H1 (cell line): ENCODE results near the gene MRPS2. TPM values are rescaled to one million over a fixed set of nuclear protein-coding genes. Genes with fewer than 3 reads are reported as not detected.

Experiments used
- CTCF ChIA-PET: fragments of 300-600 bp; sonication (Branson Sonifier 250); formaldehyde crosslinking; loops from one replicate; lab custom pipeline; 2021; ENCODE audit not compliant: partially characterized antibody; lab: Charles Lee
- POLR2A ChIA-PET: fragments of 300-600 bp; sonication (Branson Sonifier 250); formaldehyde crosslinking; loops from one replicate; lab custom pipeline; 2021; ENCODE audit warnings: inconsistent platforms; ENCODE audit not compliant: partially characterized antibody; lab: Charles Lee
- DNase-seq, 2 experiments: peaks; one replicate each; pipeline versions ENCODE4 v3.0.0 to v3.0.0-alpha.2; 2010 to 2022; ENCODE audit warnings: low spot score in 2 of 2, low read depth in 1 of 2, mixed read lengths in 1 of 2
- FAIRE-seq: peaks from 2 replicates; lab custom pipeline; 2011; peaks lifted over from hg19 to GRCh38; lab: Jason Lieb, UNC
- H2AFZ ChIP-seq: 2 replicates; pipeline ENCODE4 v1.8.1; 2012; ENCODE audit warnings: low read length, inconsistent platforms
- H2AK5ac ChIP-seq: 2 replicates; pipeline ENCODE4 v1.6.1; 2013; ENCODE audit warnings: low read depth, low read length
- H2BK120ac ChIP-seq: replicated peaks from 2 replicates; pipeline ENCODE3; 2013; ENCODE audit warnings: low read depth, low read length, inconsistent platforms
- H2BK12ac ChIP-seq: 2 replicates; pipeline ENCODE4 v1.6.1; 2013; ENCODE audit warnings: low read depth, low read length
- H2BK15ac ChIP-seq: 2 replicates; pipeline ENCODE4 v1.6.1; 2013; ENCODE audit warnings: low read length
- H2BK20ac ChIP-seq: 2 replicates; pipeline ENCODE4 v1.6.1; 2013; ENCODE audit warnings: low read length
- H2BK5ac ChIP-seq: 2 replicates; pipeline ENCODE4 v1.6.1; 2013; ENCODE audit warnings: low read depth, low read length
- H3K14ac ChIP-seq: 2 replicates; pipeline ENCODE4 v1.6.1; 2013; ENCODE audit warnings: inconsistent platforms; ENCODE audit not compliant: insufficient read length
- H3K18ac ChIP-seq: 2 replicates; pipeline ENCODE4 v1.6.1; 2013; ENCODE audit warnings: low read length; ENCODE audit errors: extremely low read depth
- H3K23ac ChIP-seq: 2 replicates; pipeline ENCODE4 v1.6.1; 2013; ENCODE audit warnings: inconsistent platforms; ENCODE audit not compliant: insufficient read length
- H3K23me2 ChIP-seq: 2 replicates; pipeline ENCODE4 v1.6.1; 2013; ENCODE audit warnings: low read depth, low read length
- H3K27ac ChIP-seq: 2 replicates; pipeline ENCODE4 v1.6.1; 2011; ENCODE audit warnings: low read depth, low read length, inconsistent platforms
- H3K27me3 ChIP-seq, 4 experiments: replicated peaks in 1 of 4; 1 replicate in 1 of 4; 2 replicates in 3 of 4; pipeline versions ENCODE4 v1.6.1 to v1.8.1; 2011 to 2013; ENCODE audit warnings: low read length in 3 of 4, mild to moderate bottlenecking in 3 of 4, inconsistent platforms in 2 of 4, mixed read lengths in 2 of 4, moderate library complexity in 1 of 4; ENCODE audit not compliant: control insufficient read depth in 3 of 4, insufficient read depth in 3 of 4; ENCODE audit errors: extremely low read depth in 1 of 4
- H3K36me3 ChIP-seq, 4 experiments: 2 replicates each; pipeline versions ENCODE4 v1.6.1 to v1.8.1; 2011 to 2013; ENCODE audit warnings: mild to moderate bottlenecking in 4 of 4, low read length in 3 of 4, moderate library complexity in 2 of 4, control low read depth in 1 of 4, inconsistent platforms in 1 of 4; ENCODE audit not compliant: insufficient read depth in 4 of 4, control insufficient read depth in 2 of 4
- H3K4ac ChIP-seq: replicated peaks from 2 replicates; pipeline ENCODE3; 2013; ENCODE audit warnings: low read length, low read depth, mixed read lengths, inconsistent platforms; ENCODE audit not compliant: insufficient read length
- H3K4me1 ChIP-seq, 4 experiments: replicated peaks in 1 of 4; 1 replicate in 1 of 4; 2 replicates in 3 of 4; pipeline versions ENCODE4 v1.6.1 to v1.8.1; 2011 to 2013; ENCODE audit warnings: low read length in 3 of 4, inconsistent platforms in 2 of 4, mixed read lengths in 1 of 4; ENCODE audit not compliant: insufficient read depth in 4 of 4, control insufficient read depth in 3 of 4
- H3K4me2 ChIP-seq, 2 experiments: 2 replicates each; pipeline versions ENCODE4 v1.6.1 to v1.8.1; 2011 to 2013; ENCODE audit warnings: low read depth in 2 of 2, low read length in 2 of 2, control low read depth in 1 of 2, inconsistent platforms in 1 of 2, mild to moderate bottlenecking in 1 of 2; ENCODE audit not compliant: insufficient read depth in 1 of 2
- H3K4me3 ChIP-seq, 4 experiments: fragments of 200-600, 300-600 bp in 1 of 4; sonication (generic), shearing (Covaris generic), sonication (Bioruptor Twin) in 1 of 4; 2 replicates each; pipeline versions ENCODE4 v1.5.1 to v1.8.1; 2011 to 2016; ENCODE audit warnings: low read length in 4 of 4, low read depth in 3 of 4, control low read depth in 2 of 4, inconsistent platforms in 2 of 4, mild to moderate bottlenecking in 2 of 4, mixed read lengths in 1 of 4, moderate library complexity in 1 of 4; ENCODE audit not compliant: insufficient read depth in 2 of 4; ENCODE audit errors: extremely low read depth in 1 of 4
- H3K56ac ChIP-seq: replicated peaks from 2 replicates; pipeline ENCODE3; 2013; ENCODE audit warnings: low read depth, mild to moderate bottlenecking, mixed read lengths, low read length, inconsistent platforms; ENCODE audit not compliant: insufficient read length
- H3K79me1 ChIP-seq: 2 replicates; pipeline ENCODE4 v1.6.1; 2013; ENCODE audit warnings: low read depth, low read length, control low read depth
- H3K79me2 ChIP-seq, 2 experiments: 2 replicates each; pipeline versions ENCODE4 v1.6.1 to v1.8.1; 2012 to 2013; ENCODE audit warnings: low read length in 2 of 2, mild to moderate bottlenecking in 2 of 2, inconsistent platforms in 1 of 2; ENCODE audit not compliant: insufficient read depth in 2 of 2, control insufficient read depth in 1 of 2
- H3K9ac ChIP-seq, 4 experiments: replicated peaks in 1 of 4; 1 replicate in 1 of 4; 2 replicates in 3 of 4; pipeline versions ENCODE4 v1.6.1 to v1.8.1; 2011 to 2013; ENCODE audit warnings: low read depth in 3 of 4, low read length in 3 of 4, control low read depth in 2 of 4, mild to moderate bottlenecking in 2 of 4, moderate library complexity in 2 of 4, inconsistent platforms in 1 of 4; ENCODE audit errors: extremely low read depth in 1 of 4
- H3K9me3 ChIP-seq, 2 experiments: 2 replicates each; pipeline versions ENCODE4 v1.6.1 to v1.8.1; 2012 to 2013; ENCODE audit warnings: mild to moderate bottlenecking in 2 of 2, moderate library complexity in 2 of 2, control low read depth in 1 of 2, inconsistent platforms in 1 of 2, low read depth in 1 of 2, low read length in 1 of 2, mixed read lengths in 1 of 2; ENCODE audit not compliant: insufficient read depth in 2 of 2
- H4K20me1 ChIP-seq, 2 experiments: replicated peaks in 1 of 2; 2 replicates each; pipeline versions ENCODE3 to v1.8.1; 2011 to 2013; ENCODE audit warnings: inconsistent platforms in 2 of 2, low read length in 2 of 2, mild to moderate bottlenecking in 1 of 2; ENCODE audit not compliant: insufficient read depth in 2 of 2, control insufficient read depth in 1 of 2
- H4K5ac ChIP-seq: 2 replicates; pipeline ENCODE4 v1.6.1; 2013; ENCODE audit warnings: low read length, low read depth, mixed read lengths, inconsistent platforms; ENCODE audit not compliant: insufficient read length
- H4K8ac ChIP-seq: 2 replicates; pipeline ENCODE4 v1.8.0; 2013; ENCODE audit warnings: mild to moderate bottlenecking, moderate library complexity, low read length, inconsistent platforms; ENCODE audit not compliant: insufficient read depth; ENCODE audit errors: extremely low read depth
- H4K91ac ChIP-seq: replicated peaks from 2 replicates; pipeline ENCODE3; 2013; ENCODE audit warnings: low read length, mixed read lengths, inconsistent platforms; ENCODE audit not compliant: insufficient read length
- BRCA1 ChIP-seq: IDR thresholded peaks from 2 replicates; pipeline ENCODE4 v1.6.1; 2012; ENCODE audit warnings: low read depth, low read length, improper control_type of control experiment
- GABPA ChIP-seq: IDR thresholded peaks from 2 replicates; pipeline ENCODE4 v1.6.1; 2011; ENCODE audit warnings: mild to moderate bottlenecking, low read length, moderate library complexity, borderline replicate concordance; ENCODE audit not compliant: insufficient read depth
- SIN3A ChIP-seq, 2 experiments: IDR thresholded peaks in 1 of 2; conservative IDR thresholded peaks in 1 of 2; 2 replicates each; pipeline ENCODE4 v1.6.1; 2011 to 2012; ENCODE audit warnings: low read length in 2 of 2, improper control_type of control experiment in 1 of 2, low read depth in 1 of 2, mild to moderate bottlenecking in 1 of 2
- TAF1 ChIP-seq: IDR thresholded peaks from 2 replicates; pipeline ENCODE4 v1.6.1; 2011; ENCODE audit warnings: mild to moderate bottlenecking, low read depth, low read length
- WGBS, 2 experiments: shearing (Covaris generic) in 1 of 2; methylation state at CpG; one replicate each; pipeline versions ENCODE4 v1.1.6 to v1.1.7; 2013 to 2015; ENCODE audit warnings: low lambda C conversion rate in 2 of 2, mixed read lengths in 2 of 2, inconsistent platforms in 1 of 2, low coverage in 1 of 2, missing lambda C conversion rate in 1 of 2; ENCODE audit not compliant: insufficient replicate concordance in 2 of 2, insufficient coverage in 1 of 2, insufficient read length in 1 of 2; ENCODE audit errors: extremely low coverage in 1 of 2, missing lambda C conversion rate in 1 of 2; 5-methylcytosine and 5-hydroxymethylcytosine counted together
- polyA plus RNA-seq, 7 experiments: library from polyadenylated mRNA; depleted of rRNA in 3 of 7; stranded (reverse) in 5 of 7; unstranded in 2 of 7; fragments of >200 nt in 5 of 7; fragments of 200-250 nt in 2 of 7; gene quantifications; 1 replicate in 5 of 7; 2 replicates in 1 of 7; 4 replicates in 1 of 7; pipeline versions ENCODE4 v1.2.1 to v1.2.3, GENCODE V29; 2011 to 2013; ENCODE audit warnings: missing spikeins in 2 of 7, mixed read lengths in 2 of 7
- total RNA-seq: library from RNA; stranded (reverse); fragmentation: NEBNext Ultra II Directional; extraction: Animal tissue kit (Norgen Biotek cat#: 25700); gene quantifications from 2 replicates; pipeline ENCODE4 v1.2.1, GENCODE V29; 2021

The MRPS2 gene
- total and polyA plus RNA-seq, 2 of the 8 experiments (the other 6 are each of a cell fraction or from before 2014, with no cell fraction given) = 78.6 to 476 TPM

GRCh38 chr9:135488527-135488926 is 12.0 kb upstream of the MRPS2 start:
- no peak overlapping the region for H3K14ac ChIP-seq
- H4K8ac ChIP-seq = no peak overlapping the region
- H3K4me2 ChIP-seq = no peak overlapping the region
- H2BK12ac ChIP-seq = no peak overlapping the region
- no peak overlapping the region for H3K56ac ChIP-seq
- H3K4me1 ChIP-seq = peaks cover 0 to 2% (median 0%) of the 10 kb centered on the region in 4 experiments; a peak in 1 of 7 replicates
- no peaks in the 10 kb centered on the region; a peak in 1 of 4 replicates for H3K79me2 ChIP-seq
- H3K4me3 ChIP-seq = no peak overlapping the region
- H3K23me2 ChIP-seq = no peaks in the 10 kb centered on the region
- H2BK20ac ChIP-seq = no peak overlapping the region
- no peak overlapping the region for H3K4ac ChIP-seq
- peaks cover 17 to 49% (median 38%) of the 10 kb centered on the region in 4 experiments for H3K36me3 ChIP-seq
- no peaks in the 10 kb centered on the region for H3K79me1 ChIP-seq
- no peak overlapping the region for H4K5ac ChIP-seq
- H3K9me3 ChIP-seq = no peaks in the 10 kb centered on the region
- ChIA-PET CTCF (interaction anchor here (1.2 to 3.0 kb wide), 2 partner anchors 11 to 75 kb away, joined by 3 to 11 read pairs; partner anchors contain the start of gene MRPS2), POLR2A (interaction anchor here (0.8 to 1.0 kb wide), 2 partner anchors 8 to 13 kb away, joined by 3 read pairs; no protein-coding TSS in a partner anchor)
- FAIRE-seq = no peak
- TF ChIP-seq SIN3A (conservative IDR thresholded peaks at IDR 0.05 in 1 of 2, IDR thresholded peaks at IDR 0.05 in 1 of 2; ENCODE audit: low read depth in 1 of 2, low read length in 2 of 2) = no peak
- TF ChIP-seq TAF1 = no peak
- no peak for TF ChIP-seq GABPA
- TF ChIP-seq BRCA1 = no peak
- H3K18ac ChIP-seq = no peak overlapping the region
- H4K91ac ChIP-seq = no peak overlapping the region
- H2BK5ac ChIP-seq = no peak overlapping the region
- H2AK5ac ChIP-seq = no peak overlapping the region
- H3K9ac ChIP-seq = no peak overlapping the region
- no peak for DNase-seq
- H3K27me3 ChIP-seq = no peaks in the 10 kb centered on the region; a peak in 1 of 7 replicates
- no peak overlapping the region for H2BK120ac ChIP-seq
- no peak overlapping the region for H2AFZ ChIP-seq
- WGBS, 2 experiments = 92% methylated on average over 17 of the region's 17 CpGs; no CpG with 5 or more reads in 1 of the 2 experiments
- H3K23ac ChIP-seq = no peak overlapping the region
- no peak overlapping the region for H3K27ac ChIP-seq
- H4K20me1 ChIP-seq = peaks cover 6 to 9% of the 10 kb centered on the region in 2 experiments
- H2BK15ac ChIP-seq = no peak overlapping the region
